ENCODE data around the gene RRBP1.

Gene RRBP1

GRCh38 chr20:17674722-17675518, 7.1 kb downstream of the RRBP1 start:
- Histone ChIP-seq H3K4me3 (ENCODE audit: low read length) (no peak overlapping the region), H2AFZ (ENCODE audit: low read depth, low read length) (no peak overlapping the region), H3K9me3 (ENCODE audit: low read length) (no peaks in the 10 kb centered on the region), H3K36me3 (ENCODE audit: insufficient read depth, low read length) (no peaks in the 10 kb centered on the region), H3K27me3 (ENCODE audit: insufficient read depth, low read length) (no peaks in the 10 kb centered on the region), H3K4me1 (ENCODE audit: insufficient read depth, low read length) (no peaks in the 10 kb centered on the region)

DNA sequence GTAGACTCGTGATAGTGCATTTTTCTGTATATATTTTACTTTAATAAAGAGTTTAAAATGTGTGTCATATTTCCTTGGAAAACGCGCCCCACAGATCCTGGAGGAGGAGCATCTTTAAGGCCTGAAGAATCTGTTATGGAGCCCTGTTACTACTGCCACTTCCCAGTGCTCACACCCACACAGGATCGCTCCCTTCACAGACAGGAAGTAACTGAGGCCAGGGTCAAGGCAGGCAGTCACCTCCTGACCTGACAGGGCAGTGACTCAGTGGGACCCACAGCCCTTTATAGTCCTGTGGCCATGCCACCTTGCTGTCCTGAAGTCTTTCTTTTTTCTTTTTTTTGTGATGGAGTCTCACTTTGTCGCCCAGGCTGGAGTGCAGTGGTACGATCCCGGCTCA, 9.0 kb downstream of the RRBP1 start:
- Histone ChIP-seq H3K36me3 (ENCODE audit: insufficient read depth, low read length) (no peaks in the 10 kb centered on the region), H2AFZ (ENCODE audit: low read depth, low read length) (no peak overlapping the region), H3K27me3 (ENCODE audit: insufficient read depth, low read length) (no peaks in the 10 kb centered on the region), H3K9me3 (ENCODE audit: low read length) (no peaks in the 10 kb centered on the region), H3K4me3 (ENCODE audit: low read length) (no peak overlapping the region), H3K4me1 (ENCODE audit: insufficient read depth, low read length) (no peaks in the 10 kb centered on the region)

DNA sequence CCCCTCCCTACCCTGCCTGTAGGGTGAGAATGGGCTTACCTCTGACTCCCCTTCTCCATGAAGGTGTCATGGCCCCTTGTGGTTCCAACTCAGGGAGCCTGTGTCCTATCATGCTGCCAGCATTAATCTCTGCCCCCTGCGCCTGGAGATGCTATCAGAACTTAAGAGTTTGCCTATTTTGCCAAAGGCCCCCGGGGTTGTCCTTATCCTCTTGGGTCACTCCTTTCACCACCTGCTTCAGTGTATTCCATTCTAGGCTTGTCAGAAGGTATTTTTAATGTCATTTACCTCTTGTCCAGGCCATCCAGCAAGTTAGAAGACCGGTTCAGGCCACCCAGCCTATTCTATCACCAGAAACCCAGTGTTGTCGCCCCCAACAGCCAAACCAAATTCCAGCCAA, 10.5 kb downstream of the RRBP1 start:
- H3K4me1 ChIP-seq (ENCODE audit: insufficient read depth, low read length): no peaks in the 10 kb centered on the region
- H3K36me3 ChIP-seq (ENCODE audit: insufficient read depth, low read length): no peaks in the 10 kb centered on the region
- no peak overlapping the region for H3K4me3 ChIP-seq (ENCODE audit: low read length)
- H3K27me3 ChIP-seq (ENCODE audit: insufficient read depth, low read length): no peaks in the 10 kb centered on the region
- no peaks in the 10 kb centered on the region for H3K9me3 ChIP-seq (ENCODE audit: low read length)
- H2AFZ ChIP-seq (ENCODE audit: low read depth, low read length): no peak overlapping the region

DNA sequence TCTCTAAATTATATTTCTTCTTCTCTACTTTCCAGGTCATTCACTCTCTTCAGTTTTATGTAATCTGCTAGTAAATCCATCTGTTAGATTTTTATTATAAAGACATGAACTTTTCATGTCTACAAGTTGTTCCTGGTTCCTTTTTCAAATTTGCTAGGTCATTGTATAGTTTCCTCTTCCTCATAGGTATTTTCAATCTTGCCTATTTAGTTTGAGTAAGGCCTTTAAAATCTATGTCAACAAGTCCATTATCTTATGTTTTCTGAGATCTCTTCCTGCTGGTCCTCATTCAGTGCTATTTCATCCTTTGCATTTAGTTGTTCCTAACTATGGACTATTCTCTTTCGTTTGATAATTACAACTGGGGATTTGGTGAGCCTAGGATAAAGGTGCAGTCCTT, 11.0 kb downstream of the RRBP1 start:
- H2AFZ ChIP-seq (ENCODE audit: low read depth, low read length): no peak overlapping the region
- no peaks in the 10 kb centered on the region for H3K27me3 ChIP-seq (ENCODE audit: insufficient read depth, low read length)
- no peaks in the 10 kb centered on the region for H3K4me1 ChIP-seq (ENCODE audit: insufficient read depth, low read length)
- no peaks in the 10 kb centered on the region for H3K36me3 ChIP-seq (ENCODE audit: insufficient read depth, low read length)
- H3K4me3 ChIP-seq (ENCODE audit: low read length): no peak overlapping the region
- no peaks in the 10 kb centered on the region for H3K9me3 ChIP-seq (ENCODE audit: low read length)

DNA sequence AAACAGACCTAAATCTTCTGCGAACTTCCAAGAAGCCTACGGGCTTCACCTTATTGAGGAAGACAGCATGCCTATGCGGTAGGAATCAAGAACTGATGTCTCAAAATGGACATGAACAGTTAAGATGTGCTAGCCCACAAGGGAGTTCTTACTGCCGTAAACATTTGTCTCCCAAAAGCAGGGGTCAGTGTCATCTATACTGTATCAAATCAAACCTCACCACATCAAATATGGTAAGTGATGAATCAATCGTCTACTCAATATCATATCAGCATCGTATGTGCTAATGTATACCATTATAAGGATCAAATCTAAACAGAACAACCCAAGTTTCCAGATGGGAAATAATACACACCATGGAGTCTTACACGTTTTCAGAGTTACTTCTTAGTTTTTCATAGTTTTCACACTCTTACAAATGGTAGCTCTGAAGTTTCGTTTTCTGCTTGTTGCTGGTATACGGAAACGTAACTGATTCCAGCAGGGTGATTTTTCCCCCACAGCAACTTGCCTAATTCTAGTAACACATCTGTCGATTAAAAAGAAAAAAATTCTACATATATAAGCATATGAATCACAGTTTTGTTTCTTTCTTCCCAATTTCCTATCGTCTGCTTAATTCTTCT, 12.6 kb downstream of the RRBP1 start:
- H3K9me3 ChIP-seq (ENCODE audit: low read length): no peaks in the 10 kb centered on the region
- no peak overlapping the region for H3K4me3 ChIP-seq (ENCODE audit: low read length)
- no peaks in the 10 kb centered on the region for H3K4me1 ChIP-seq (ENCODE audit: insufficient read depth, low read length)
- no peaks in the 10 kb centered on the region for H3K36me3 ChIP-seq (ENCODE audit: insufficient read depth, low read length)
- no peaks in the 10 kb centered on the region for H3K27me3 ChIP-seq (ENCODE audit: insufficient read depth, low read length)
- H2AFZ ChIP-seq (ENCODE audit: low read depth, low read length): no peak overlapping the region

- Histone ChIP-seq H2AFZ (ENCODE audit: low read depth, low read length) (no peak overlapping the region), H3K9me3 (ENCODE audit: low read length) (no peaks in the 10 kb centered on the region), H3K4me1 (ENCODE audit: insufficient read depth, low read length) (no peaks in the 10 kb centered on the region), H3K27me3 (ENCODE audit: insufficient read depth, low read length) (no peaks in the 10 kb centered on the region), H3K4me3 (ENCODE audit: low read length) (no peak overlapping the region), H3K36me3 (ENCODE audit: insufficient read depth, low read length) (no peaks in the 10 kb centered on the region)
These were observed 13.6 kb downstream of the RRBP1 start for GRCh38 chr20:17668432-17668831.

GRCh38 chr20:17667445-17667844, 14.6 kb downstream of the RRBP1 start:
- no peaks in the 10 kb centered on the region for H3K27me3 ChIP-seq (ENCODE audit: insufficient read depth, low read length)

GRCh38 chr20:17666481-17666880, 15.6 kb downstream of the RRBP1 start:
- H3K36me3 ChIP-seq (ENCODE audit: insufficient read depth, low read length): no peaks in the 10 kb centered on the region
- no peaks in the 10 kb centered on the region for H3K27me3 ChIP-seq (ENCODE audit: insufficient read depth, low read length)
- H2AFZ ChIP-seq (ENCODE audit: low read depth, low read length): no peak overlapping the region
- H3K4me1 ChIP-seq (ENCODE audit: insufficient read depth, low read length): no peaks in the 10 kb centered on the region
- H3K4me3 ChIP-seq (ENCODE audit: low read length): no peak overlapping the region
- no peaks in the 10 kb centered on the region for H3K9me3 ChIP-seq (ENCODE audit: low read length)

More at GRCh38 chr20:17667445-17667844, 14.6 kb downstream of the RRBP1 start:
- H3K9me3 ChIP-seq (ENCODE audit: low read length): no peaks in the 10 kb centered on the region
- no peaks in the 10 kb centered on the region for H3K4me1 ChIP-seq (ENCODE audit: insufficient read depth, low read length)
- no peak overlapping the region for H3K4me3 ChIP-seq (ENCODE audit: low read length)
- no peak overlapping the region for H2AFZ ChIP-seq (ENCODE audit: low read depth, low read length)
- no peaks in the 10 kb centered on the region for H3K36me3 ChIP-seq (ENCODE audit: insufficient read depth, low read length)

GRCh38 chr20:17665756-17666155, 16.3 kb downstream of the RRBP1 start:
- H3K27me3 ChIP-seq (ENCODE audit: insufficient read depth, low read length): no peaks in the 10 kb centered on the region
- no peak overlapping the region for H2AFZ ChIP-seq (ENCODE audit: low read depth, low read length)
- H3K4me3 ChIP-seq (ENCODE audit: low read length): no peak overlapping the region
- H3K9me3 ChIP-seq (ENCODE audit: low read length): no peaks in the 10 kb centered on the region
- H3K36me3 ChIP-seq (ENCODE audit: insufficient read depth, low read length): no peaks in the 10 kb centered on the region
- H3K4me1 ChIP-seq (ENCODE audit: insufficient read depth, low read length): no peaks in the 10 kb centered on the region

DNA sequence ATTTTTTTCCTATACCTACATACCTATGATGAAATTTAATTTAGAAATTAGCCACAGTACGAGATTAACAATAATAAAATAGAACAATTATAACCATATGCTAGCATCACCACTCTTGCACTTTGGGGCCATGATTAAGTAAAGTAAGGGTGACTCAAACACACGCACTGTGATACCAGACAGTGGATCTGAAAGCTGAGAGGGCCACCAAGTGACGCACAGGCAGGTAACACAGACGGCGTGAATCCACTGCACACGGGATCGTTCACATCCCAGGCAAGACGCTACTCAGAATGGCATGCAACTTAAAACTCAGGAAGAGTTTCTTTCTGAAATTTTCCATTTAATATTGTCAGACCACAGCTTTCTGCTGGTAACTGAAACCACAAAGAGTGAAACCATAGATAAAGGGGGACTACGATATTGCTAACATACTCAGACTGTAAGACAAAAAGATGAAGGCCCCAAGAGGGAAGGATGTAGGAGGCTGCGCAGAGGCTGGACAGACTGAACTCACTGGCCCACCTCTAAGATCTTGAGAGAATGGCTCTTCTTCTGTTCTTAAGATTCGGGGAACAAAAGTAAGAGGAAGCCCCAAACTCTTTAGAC, 17.9 kb downstream of the RRBP1 start:
- Histone ChIP-seq H3K4me1 (ENCODE audit: insufficient read depth, low read length) (no peaks in the 10 kb centered on the region), H3K27me3 (ENCODE audit: insufficient read depth, low read length) (no peaks in the 10 kb centered on the region), H2AFZ (ENCODE audit: low read depth, low read length) (no peak overlapping the region), H3K4me3 (ENCODE audit: low read length) (no peak overlapping the region), H3K36me3 (ENCODE audit: insufficient read depth, low read length) (no peaks in the 10 kb centered on the region), H3K9me3 (ENCODE audit: low read length) (no peaks in the 10 kb centered on the region)

- H3K27me3 ChIP-seq (ENCODE audit: insufficient read depth, low read length): no peaks in the 10 kb centered on the region
- H3K9me3 ChIP-seq (ENCODE audit: low read length): peaks cover 3% of the 10 kb centered on the region
- no peak overlapping the region for H2AFZ ChIP-seq (ENCODE audit: low read depth, low read length)
- H3K36me3 ChIP-seq (ENCODE audit: insufficient read depth, low read length): peaks cover 2% of the 10 kb centered on the region
- no peak overlapping the region for H3K4me3 ChIP-seq (ENCODE audit: low read length)
- no peaks in the 10 kb centered on the region for H3K4me1 ChIP-seq (ENCODE audit: insufficient read depth, low read length)
These were observed 18.6 kb downstream of the RRBP1 start for GRCh38 chr20:17663486-17663885.

DNA sequence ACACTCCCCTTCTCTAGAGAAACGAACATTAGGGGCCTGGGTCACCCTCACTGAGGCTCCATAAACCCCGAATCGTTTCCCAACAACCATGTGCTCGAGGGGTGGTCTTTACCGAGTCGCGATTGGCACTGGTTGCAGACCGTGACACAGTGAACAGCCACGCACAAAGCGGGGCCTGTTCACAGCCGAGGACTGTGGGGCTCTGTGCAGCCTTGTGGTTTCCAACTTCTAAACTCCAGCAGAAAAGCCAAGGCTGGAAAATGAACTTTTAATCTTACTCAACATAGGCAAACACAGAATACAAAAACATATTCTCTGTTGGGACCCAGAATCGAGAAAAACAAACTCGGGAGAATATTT, 19.0 kb downstream of the RRBP1 start:
- H3K4me1 ChIP-seq (ENCODE audit: insufficient read depth, low read length): no peaks in the 10 kb centered on the region
- no peaks in the 10 kb centered on the region for H3K27me3 ChIP-seq (ENCODE audit: insufficient read depth, low read length)
- H2AFZ ChIP-seq (ENCODE audit: low read depth, low read length): no peak overlapping the region
- peaks cover 4% of the 10 kb centered on the region for H3K36me3 ChIP-seq (ENCODE audit: insufficient read depth, low read length)
- H3K9me3 ChIP-seq (ENCODE audit: low read length): peaks cover 7% of the 10 kb centered on the region
- H3K4me3 ChIP-seq (ENCODE audit: low read length): no peak overlapping the region

GRCh38 chr20:17662333-17663039, 19.6 kb downstream of the RRBP1 start:
- no peaks in the 10 kb centered on the region for H3K4me1 ChIP-seq (ENCODE audit: insufficient read depth, low read length)
- no peak overlapping the region for H3K4me3 ChIP-seq (ENCODE audit: low read length)
- peaks cover 8% of the 10 kb centered on the region for H3K9me3 ChIP-seq (ENCODE audit: low read length)
- no peak overlapping the region for H2AFZ ChIP-seq (ENCODE audit: low read depth, low read length)
- peaks cover 4% of the 10 kb centered on the region for H3K36me3 ChIP-seq (ENCODE audit: insufficient read depth, low read length)
- no peaks in the 10 kb centered on the region for H3K27me3 ChIP-seq (ENCODE audit: insufficient read depth, low read length)

Measured in neuron (in vitro differentiated cells).